SK-N-SH treated with all-trans-retinoic acid at 6 μM for 48 hours (cell line): ENCODE data around the gene ZNF581.

Source experiments
- ATAC-seq: fragments of 200-7000 bp; cut with Tn5 transposase; 3 replicates; pipeline ENCODE4 v1.9.1; 2020; ENCODE audit warnings: mild to moderate bottlenecking, moderate library complexity
- ARNTL ChIP-seq: fragments of 450-650 bp; formaldehyde crosslinking; IDR thresholded peaks from 2 replicates; pipeline ENCODE4 v1.5.0; 2020; ENCODE audit warnings: low read depth, mild to moderate bottlenecking, moderate library complexity, borderline replicate concordance
- CREB5 ChIP-seq: fragments of 250-450 bp; sonication (Bioruptor Pico); IDR thresholded peaks from 2 replicates; pipeline ENCODE4 v1.5.1; 2020; ENCODE audit warnings: low read depth, mild to moderate bottlenecking, moderate library complexity
- CSDC2 ChIP-seq: fragments of 250-450 bp; sonication (Bioruptor Pico); IDR thresholded peaks from 2 replicates; pipeline ENCODE4 v1.5.0; 2020; ENCODE audit warnings: mild to moderate bottlenecking, moderate library complexity
- CSRNP3 ChIP-seq: fragments of 250-450 bp; sonication (Bioruptor Pico); IDR thresholded peaks from 2 replicates; pipeline ENCODE4 v1.5.1; 2021; ENCODE audit warnings: mild to moderate bottlenecking, moderate library complexity
- ESRRG ChIP-seq: fragments of 250-450 bp; sonication (Bioruptor Pico); IDR thresholded peaks from 2 replicates; pipeline ENCODE4 v1.6.1; 2021; ENCODE audit warnings: mild to moderate bottlenecking
- GLIS3 ChIP-seq: fragments of 250-450 bp; sonication (Bioruptor Pico); IDR thresholded peaks from 2 replicates; pipeline ENCODE4 v1.5.0; 2020; ENCODE audit warnings: mild to moderate bottlenecking, moderate library complexity
- ISL1 ChIP-seq: fragments of 250-450 bp; sonication (Bioruptor Pico); IDR thresholded peaks from 2 replicates; pipeline ENCODE4 v2.1.2; 2022; ENCODE audit warnings: mild to moderate bottlenecking, moderate library complexity
- OSR1 ChIP-seq: fragments of 250-450 bp; sonication (Bioruptor Pico); IDR thresholded peaks from 2 replicates; pipeline ENCODE4 v1.8.0; 2022; ENCODE audit warnings: moderate library complexity, mild to moderate bottlenecking, inconsistent platforms
- PATZ1 ChIP-seq: fragments of 250-450 bp; sonication (Bioruptor Pico); IDR thresholded peaks from 2 replicates; pipeline ENCODE4 v1.8.0; 2020; ENCODE audit warnings: mild to moderate bottlenecking, moderate library complexity, borderline replicate concordance
- POU6F1 ChIP-seq: fragments of 250-450 bp; sonication (Bioruptor Pico); IDR thresholded peaks from 2 replicates; pipeline ENCODE4 v1.8.0; 2021; ENCODE audit warnings: low read depth, mild to moderate bottlenecking, moderate library complexity, borderline replicate concordance
- PPARA ChIP-seq: fragments of 250-450 bp; sonication (Bioruptor Pico); IDR thresholded peaks from 2 replicates; pipeline ENCODE4 v1.5.0; 2020; ENCODE audit warnings: mild to moderate bottlenecking, borderline replicate concordance
- RARB ChIP-seq: fragments of 250-450 bp; sonication (Bioruptor Pico); IDR thresholded peaks from 2 replicates; pipeline ENCODE4 v1.8.0; 2021; ENCODE audit warnings: mild to moderate bottlenecking, moderate library complexity
- SNAI2 ChIP-seq: fragments of 250-450 bp; sonication (Bioruptor Pico); IDR thresholded peaks from 2 replicates; pipeline ENCODE4 v1.5.0; 2020; ENCODE audit warnings: mild to moderate bottlenecking, moderate library complexity
- TCF4 ChIP-seq: fragments of 250-450 bp; sonication (Bioruptor Pico); IDR thresholded peaks from 2 replicates; pipeline ENCODE4 v1.8.0; 2021; ENCODE audit warnings: mild to moderate bottlenecking, moderate library complexity, borderline replicate concordance
- TOX ChIP-seq: fragments of 250-450 bp; sonication (Bioruptor Pico); IDR thresholded peaks from 2 replicates; pipeline ENCODE4 v1.8.0; 2021; ENCODE audit warnings: mild to moderate bottlenecking, moderate library complexity, borderline replicate concordance
- ZC3H10 ChIP-seq: fragments of 250-450 bp; sonication (Bioruptor Pico); IDR thresholded peaks from 2 replicates; pipeline ENCODE4 v1.5.1; 2021; ENCODE audit warnings: mild to moderate bottlenecking, moderate library complexity
- ZFP3 ChIP-seq: fragments of 250-450 bp; sonication (Bioruptor Pico); IDR thresholded peaks from 2 replicates; pipeline ENCODE4 v1.5.0; 2020; ENCODE audit warnings: mild to moderate bottlenecking, moderate library complexity
- ZFP30 ChIP-seq: fragments of 450-650 bp; formaldehyde crosslinking; IDR thresholded peaks from 2 replicates; pipeline ENCODE4 v1.5.0; 2022; ENCODE audit warnings: mild to moderate bottlenecking, moderate library complexity
- ZNF565 ChIP-seq: fragments of 450-650 bp; formaldehyde crosslinking; conservative IDR thresholded peaks from 2 replicates; pipeline ENCODE4 v1.5.0; 2020; ENCODE audit warnings: low read depth, mild to moderate bottlenecking, moderate library complexity
- ZNF70 ChIP-seq: fragments of 450-650 bp; formaldehyde crosslinking; IDR thresholded peaks from 2 replicates; pipeline ENCODE4 v1.5.0; 2020; ENCODE audit warnings: mild to moderate bottlenecking, moderate library complexity
- TF ChIP-seq, protein P1 (sequence below): fragments of 250-450 bp; sonication (Bioruptor Pico); IDR thresholded peaks from 2 replicates; pipeline ENCODE4 v1.5.0; 2020; ENCODE audit warnings: mild to moderate bottlenecking, moderate library complexity

ZNF581 gene

GRCh38 chr19:55624109-55625003, 19.1 kb upstream of the ZNF581 start, which contains the start of gene ZNF784:
ZNF784 (minus strand) TSS chr19:55624566; CDS start chr19:55624561, 5 bp downstream.
- peak; percentile 75 for ATAC-seq
- no peak for TF ChIP-seq GLIS3 (CRISPR knock-in tag)
- no peak for TF ChIP-seq CSDC2 (CRISPR knock-in tag)
- no peak for TF ChIP-seq ZFP3 (CRISPR knock-in tag)
- no peak for TF ChIP-seq RARB (CRISPR knock-in tag)
- no peak for TF ChIP-seq SNAI2 (CRISPR knock-in tag)
- no peak for TF ChIP-seq ESRRG (CRISPR knock-in tag)
- no peak for TF ChIP-seq POU6F1
- TF ChIP-seq ZC3H10 (CRISPR knock-in tag): no peak
- no peak for TF ChIP-seq ZNF70 (CRISPR knock-in tag)

GRCh38 chr19:55625004-55625326, 18.5 kb upstream of the ZNF581 start:
- no peak for TF ChIP-seq OSR1 (CRISPR knock-in tag)
- no peak for TF ChIP-seq ESRRG (CRISPR knock-in tag)
- TF ChIP-seq SNAI2 (CRISPR knock-in tag): no peak
- no peak for TF ChIP-seq ARNTL
- ATAC-seq: no peak

DNA sequence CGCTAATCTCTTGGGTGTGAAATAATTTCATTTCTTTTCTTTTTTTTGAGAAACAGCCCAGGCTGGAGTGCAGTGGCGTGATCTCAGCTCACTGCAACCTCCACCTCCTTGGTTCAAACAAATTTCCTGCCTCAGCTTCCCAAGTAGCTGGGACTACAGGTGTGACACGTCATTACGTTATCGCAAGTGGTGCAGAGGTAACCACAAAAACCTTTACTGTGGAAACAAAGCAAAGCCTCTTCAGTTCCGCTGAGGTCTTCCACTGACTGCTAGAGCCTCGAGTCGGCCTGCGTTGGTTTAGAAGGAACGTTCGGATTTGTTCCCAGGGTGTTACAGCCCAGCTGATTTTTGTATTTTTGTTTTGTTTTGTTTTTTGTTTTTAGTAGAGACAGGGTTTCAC, 17.1 kb upstream of the ZNF581 start:
- TF ChIP-seq ZFP3 (CRISPR knock-in tag) (no peak), PPARA (CRISPR knock-in tag) (no peak), ARNTL (no peak), ZNF565 (CRISPR knock-in tag) (no peak), ISL1 (CRISPR knock-in tag) (no peak), TOX (CRISPR knock-in tag) (no peak), ESRRG (CRISPR knock-in tag) (no peak), OSR1 (CRISPR knock-in tag) (no peak), CSDC2 (CRISPR knock-in tag) (no peak), ZC3H10 (CRISPR knock-in tag) (no peak), ZNF70 (CRISPR knock-in tag) (no peak), ZFP30 (no peak), TCF4 (CRISPR knock-in tag) (no peak), CSRNP3 (no peak), CREB5 (CRISPR knock-in tag) (no peak), PATZ1 (CRISPR knock-in tag) (no peak), POU6F1 (no peak)
- TF ChIP-seq, protein P1, sequence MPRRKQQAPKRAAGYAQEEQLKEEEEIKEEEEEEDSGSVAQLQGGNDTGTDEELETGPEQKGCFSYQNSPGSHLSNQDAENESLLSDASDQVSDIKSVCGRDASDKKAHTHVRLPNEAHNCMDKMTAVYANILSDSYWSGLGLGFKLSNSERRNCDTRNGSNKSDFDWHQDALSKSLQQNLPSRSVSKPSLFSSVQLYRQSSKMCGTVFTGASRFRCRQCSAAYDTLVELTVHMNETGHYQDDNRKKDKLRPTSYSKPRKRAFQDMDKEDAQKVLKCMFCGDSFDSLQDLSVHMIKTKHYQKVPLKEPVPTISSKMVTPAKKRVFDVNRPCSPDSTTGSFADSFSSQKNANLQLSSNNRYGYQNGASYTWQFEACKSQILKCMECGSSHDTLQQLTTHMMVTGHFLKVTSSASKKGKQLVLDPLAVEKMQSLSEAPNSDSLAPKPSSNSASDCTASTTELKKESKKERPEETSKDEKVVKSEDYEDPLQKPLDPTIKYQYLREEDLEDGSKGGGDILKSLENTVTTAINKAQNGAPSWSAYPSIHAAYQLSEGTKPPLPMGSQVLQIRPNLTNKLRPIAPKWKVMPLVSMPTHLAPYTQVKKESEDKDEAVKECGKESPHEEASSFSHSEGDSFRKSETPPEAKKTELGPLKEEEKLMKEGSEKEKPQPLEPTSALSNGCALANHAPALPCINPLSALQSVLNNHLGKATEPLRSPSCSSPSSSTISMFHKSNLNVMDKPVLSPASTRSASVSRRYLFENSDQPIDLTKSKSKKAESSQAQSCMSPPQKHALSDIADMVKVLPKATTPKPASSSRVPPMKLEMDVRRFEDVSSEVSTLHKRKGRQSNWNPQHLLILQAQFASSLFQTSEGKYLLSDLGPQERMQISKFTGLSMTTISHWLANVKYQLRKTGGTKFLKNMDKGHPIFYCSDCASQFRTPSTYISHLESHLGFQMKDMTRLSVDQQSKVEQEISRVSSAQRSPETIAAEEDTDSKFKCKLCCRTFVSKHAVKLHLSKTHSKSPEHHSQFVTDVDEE (CRISPR knock-in tag): no peak
- ATAC-seq: no peak
